ENCODE results near the gene KLHL29.

The KLHL29 gene

GRCh38 chr2:23545396-23545795 lies 160.4 kb downstream of the KLHL29 start:
- peak overlapping the region in 2 of 11 experiments; percentile 26 to 52; a peak in 2 of 22 replicates for H3K27ac ChIP-seq
- peak overlapping the region in 1 of 11 experiments; percentile 19; a peak in 3 of 22 replicates for H3K9ac ChIP-seq
- H3K27me3 ChIP-seq, result peaks cover 0 to 6% (median 0%) of the 10 kb centered on the region in 11 experiments; a peak in 2 of 22 replicates
- H3K4me3 ChIP-seq, result no peak overlapping the region
- H3K9me3 ChIP-seq (replicated peaks in 1 of 11), result no peaks in the 10 kb centered on the region
- peaks cover 43 to 73% (median 62%) of the 10 kb centered on the region in 10 experiments for H3K4me1 ChIP-seq
- TF ChIP-seq Cebpa-rat (IDR thresholded peaks at IDR 0.05), result no peak
- H3K4me2 ChIP-seq, result peak overlapping the region in 8 of 11 experiments; percentile 2 to 78 (median 58); a peak in 13 of 22 replicates
- H3K36me3 ChIP-seq, result no peaks in the 10 kb centered on the region
- H4K20me1 ChIP-seq, result peaks cover 0 to 14% (median 0%) of the 10 kb centered on the region in 11 experiments; a peak in 4 of 22 replicates

DNA sequence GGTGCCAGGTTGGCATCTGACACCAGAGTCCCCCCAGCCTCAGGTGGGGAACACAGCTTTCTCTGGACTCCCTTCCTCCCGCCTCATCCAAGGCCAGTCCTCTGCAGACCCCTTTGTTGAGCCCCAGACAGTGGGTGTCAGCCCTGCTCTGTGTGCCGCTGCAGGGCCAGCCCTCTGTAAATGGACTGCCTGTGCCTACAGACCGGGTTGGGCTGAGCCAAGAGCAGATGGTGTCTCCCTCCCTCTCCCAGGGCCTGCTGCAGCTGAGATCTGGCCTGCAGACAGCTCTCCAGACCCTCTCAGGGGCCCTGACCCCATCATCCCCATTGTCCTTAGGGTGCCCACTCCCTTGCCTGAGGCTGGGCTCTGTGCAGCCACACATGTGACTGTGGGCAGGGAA lies 160.8 kb downstream of the KLHL29 start:
- Histone ChIP-seq H3K36me3 (no peaks in the 10 kb centered on the region), H4K20me1 (peaks cover 0 to 17% (median 0%) of the 10 kb centered on the region in 11 experiments; a peak in 4 of 22 replicates), H3K9ac (peak overlapping the region in 1 of 11 experiments; percentile 19; a peak in 2 of 22 replicates), H3K9me3 (replicated peaks in 1 of 11) (no peaks in the 10 kb centered on the region), H3K27ac (peak overlapping the region in 2 of 11 experiments; percentile 32 to 52; a peak in 4 of 22 replicates), H3K4me1 (peaks cover 44 to 76% (median 63%) of the 10 kb centered on the region in 10 experiments), H3K27me3 (peaks cover 0 to 6% (median 0%) of the 10 kb centered on the region in 11 experiments; a peak in 2 of 22 replicates), H3K4me2 (peak overlapping the region in 7 of 11 experiments; percentile 8 to 78 (median 63); a peak in 13 of 22 replicates), H3K4me3 (no peak overlapping the region)
- no peak for TF ChIP-seq Cebpa-rat (IDR thresholded peaks at IDR 0.05)

- peaks cover 0 to 6% (median 0%) of the 10 kb centered on the region in 11 experiments; a peak in 2 of 22 replicates for H3K27me3 ChIP-seq
- no peak for TF ChIP-seq Cebpa-rat (IDR thresholded peaks at IDR 0.05)
- H3K9me3 ChIP-seq (replicated peaks in 1 of 11), result no peaks in the 10 kb centered on the region
- H3K4me3 ChIP-seq, result no peak overlapping the region
- H3K36me3 ChIP-seq, result no peaks in the 10 kb centered on the region
- H3K27ac ChIP-seq, result no peak overlapping the region
- H3K9ac ChIP-seq, result no peak overlapping the region
- peaks cover 0 to 17% (median 0%) of the 10 kb centered on the region in 11 experiments; a peak in 4 of 22 replicates for H4K20me1 ChIP-seq
- H3K4me2 ChIP-seq, result 0 out of 22 replicates have a peak overlapping the region, but pooled peaks of 1 of the 11 experiments have one; percentile 78
- H3K4me1 ChIP-seq, result peaks cover 43 to 76% (median 63%) of the 10 kb centered on the region in 10 experiments
These were observed 161.9 kb downstream of the KLHL29 start for GRCh38 chr2:23546913-23547312.

DNA sequence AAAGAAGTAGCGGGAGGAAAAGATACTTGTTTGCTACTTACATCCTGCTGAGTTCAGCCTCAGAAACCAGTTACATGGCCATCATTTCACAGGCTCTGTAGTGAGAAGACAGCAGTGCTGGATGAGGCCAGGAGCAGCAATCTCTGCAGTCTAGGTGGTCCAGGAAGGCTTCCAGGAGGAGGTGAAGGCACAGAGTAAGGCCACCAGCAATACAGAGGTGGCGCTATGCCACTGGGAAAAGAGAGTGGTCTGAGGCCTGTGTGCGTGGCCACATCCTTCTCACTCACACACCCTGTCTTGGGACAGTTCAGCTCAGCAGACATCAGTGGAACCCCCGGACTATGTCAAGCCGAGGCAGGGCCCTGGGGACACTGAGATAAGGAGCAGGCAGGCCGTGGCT lies 162.7 kb downstream of the KLHL29 start:
- TF ChIP-seq Cebpa-rat (IDR thresholded peaks at IDR 0.05), result no peak
- Histone ChIP-seq H3K4me1 (peaks cover 43 to 69% (median 59%) of the 10 kb centered on the region in 10 experiments), H3K27ac (no peak overlapping the region), H3K9ac (no peak overlapping the region), H3K27me3 (peaks cover 0 to 3% (median 0%) of the 10 kb centered on the region in 11 experiments; a peak in 2 of 22 replicates), H4K20me1 (peaks cover 0 to 17% (median 0%) of the 10 kb centered on the region in 11 experiments; a peak in 4 of 22 replicates), H3K4me2 (peak overlapping the region in 6 of 11 experiments; percentile 2 to 85 (median 26); a peak in 6 of 22 replicates), H3K4me3 (no peak overlapping the region), H3K9me3 (replicated peaks in 1 of 11) (no peaks in the 10 kb centered on the region), H3K36me3 (no peaks in the 10 kb centered on the region)

- H3K27me3 ChIP-seq, result no peaks in the 10 kb centered on the region; a peak in 1 of 22 replicates
- no peak overlapping the region for H3K27ac ChIP-seq
- no peaks in the 10 kb centered on the region for H3K36me3 ChIP-seq
- no peak for TF ChIP-seq Cebpa-rat (IDR thresholded peaks at IDR 0.05)
- no peak overlapping the region for H3K4me3 ChIP-seq
- peaks cover 38 to 64% (median 54%) of the 10 kb centered on the region in 10 experiments for H3K4me1 ChIP-seq
- no peak overlapping the region for H3K9ac ChIP-seq
- peak overlapping the region in 9 of 11 experiments; percentile 2 to 85 (median 79); a peak in 12 of 22 replicates for H3K4me2 ChIP-seq
- H4K20me1 ChIP-seq, result peaks cover 0 to 17% (median 0%) of the 10 kb centered on the region in 11 experiments; a peak in 4 of 22 replicates
- H3K9me3 ChIP-seq (replicated peaks in 1 of 11), result no peaks in the 10 kb centered on the region
These were observed 163.3 kb downstream of the KLHL29 start for GRCh38 chr2:23548143-23548769.

GRCh38 chr2:23549051-23549450 lies 164.1 kb downstream of the KLHL29 start:
- peaks cover 30 to 56% (median 47%) of the 10 kb centered on the region in 10 experiments for H3K4me1 ChIP-seq
- no peak for TF ChIP-seq Cebpa-rat (IDR thresholded peaks at IDR 0.05)
- H3K4me3 ChIP-seq, result no peak overlapping the region
- no peak overlapping the region for H3K9ac ChIP-seq
- H3K9me3 ChIP-seq (replicated peaks in 1 of 11), result no peaks in the 10 kb centered on the region
- peaks cover 0 to 17% (median 0%) of the 10 kb centered on the region in 11 experiments; a peak in 3 of 22 replicates for H4K20me1 ChIP-seq
- no peak overlapping the region for H3K27ac ChIP-seq
- H3K27me3 ChIP-seq, result no peaks in the 10 kb centered on the region
- H3K36me3 ChIP-seq, result no peaks in the 10 kb centered on the region
- peak overlapping the region; percentile 57 to 85 (median 81) for H3K4me2 ChIP-seq

GRCh38 chr2:23549821-23550530 lies 165.0 kb downstream of the KLHL29 start:
- Histone ChIP-seq H3K9me3 (replicated peaks in 1 of 11) (no peaks in the 10 kb centered on the region), H3K36me3 (no peaks in the 10 kb centered on the region), H3K27ac (peak overlapping the region in 1 of 11 experiments; percentile 19; a peak in 1 of 22 replicates), H3K4me3 (no peak overlapping the region), H3K4me1 (peaks cover 28 to 50% (median 41%) of the 10 kb centered on the region in 10 experiments), H3K9ac (no peak overlapping the region), H3K27me3 (no peaks in the 10 kb centered on the region), H4K20me1 (peaks cover 0 to 17% (median 0%) of the 10 kb centered on the region in 11 experiments; a peak in 3 of 22 replicates), H3K4me2 (peak overlapping the region; percentile 57 to 85 (median 81))
- TF ChIP-seq Cebpa-rat (IDR thresholded peaks at IDR 0.05), result no peak

- no peak overlapping the region for H3K9ac ChIP-seq
- peaks cover 0 to 11% (median 0%) of the 10 kb centered on the region in 11 experiments; a peak in 3 of 22 replicates for H4K20me1 ChIP-seq
- no peaks in the 10 kb centered on the region for H3K36me3 ChIP-seq
- no peaks in the 10 kb centered on the region for H3K9me3 ChIP-seq (replicated peaks in 1 of 11)
- no peaks in the 10 kb centered on the region for H3K27me3 ChIP-seq
- H3K4me3 ChIP-seq, result no peak overlapping the region
- H3K4me1 ChIP-seq, result peaks cover 23 to 44% (median 39%) of the 10 kb centered on the region in 10 experiments
- TF ChIP-seq Cebpa-rat (IDR thresholded peaks at IDR 0.05), result no peak
- H3K4me2 ChIP-seq, result peak overlapping the region in 5 of 11 experiments; percentile 63 to 85 (median 84); a peak in 10 of 22 replicates
- H3K27ac ChIP-seq, result no peak overlapping the region
These were observed 165.6 kb downstream of the KLHL29 start for GRCh38 chr2:23550553-23550952.

All from BLaER1 treated with 17β-estradiol and CSF1 and Interleukin-3, amounts not matched to agents 10 nM and 100 nM (cell line).